Measurements from ENCODE around the gene KLF7. TPM values are rescaled to one million over a fixed set of nuclear protein-coding genes. Genes with fewer than 3 reads are reported as not detected.

The KLF7 gene
- total RNA-seq, 1 experiment from 2014 or later = 32.2 TPM

DNA sequence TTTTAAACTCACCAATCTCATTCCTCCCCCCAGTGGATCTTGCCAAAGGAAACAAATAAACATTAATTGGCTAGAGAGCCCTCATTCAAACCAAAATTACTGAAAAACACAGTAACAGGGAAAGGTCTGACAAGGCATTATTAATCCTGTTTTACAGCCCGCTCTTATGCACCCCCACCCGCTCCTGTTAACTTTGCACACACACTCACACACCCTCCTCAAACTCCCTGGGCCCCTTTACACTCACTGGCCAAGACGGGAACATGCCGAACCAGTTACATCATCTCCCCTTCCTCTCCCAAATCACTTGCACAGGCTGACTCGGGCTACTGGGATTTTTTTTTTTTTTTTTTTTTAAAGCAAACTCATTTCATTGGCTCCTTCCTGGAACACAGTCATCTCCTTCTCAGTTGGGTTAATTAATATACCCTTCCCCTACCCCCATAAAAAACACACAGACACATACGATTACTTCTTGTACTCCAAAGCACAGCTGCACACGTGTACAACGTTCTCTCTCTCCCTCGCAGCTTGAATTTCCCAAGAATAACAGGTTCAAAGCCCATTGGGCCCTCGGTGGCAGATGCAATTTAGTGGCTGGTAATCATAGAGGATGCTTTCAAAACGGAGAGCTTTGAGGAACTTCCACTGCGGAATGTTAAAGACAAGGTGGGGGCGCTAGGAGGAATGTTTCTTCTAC lies 31.8 kb downstream of the KLF7 start:
- Histone ChIP-seq H2AK5ac (ENCODE audit: insufficient read length, low read length) (peak overlapping the region; percentile 39), H2BK20ac (ENCODE audit: low read depth, low read length, poor library complexity, severe bottlenecking) (no peak overlapping the region), H2BK12ac (ENCODE audit: insufficient read length, low read depth, low read length) (no peak overlapping the region), H4K5ac (ENCODE audit: insufficient read length, low read depth, low read length) (no peak overlapping the region), H2AFZ (ENCODE audit: low read length) (no peak overlapping the region), H3K56ac (ENCODE audit: insufficient read length, low read depth, low read length) (no peak overlapping the region), H3K79me1 (ENCODE audit: insufficient read depth, low read depth, low read length, poor library complexity, severe bottlenecking) (no peaks in the 10 kb centered on the region), H3K27me3 (ENCODE audit: insufficient read depth, low read length) (no peaks in the 10 kb centered on the region), H3K18ac (ENCODE audit: insufficient read length, low read depth, low read length) (peak overlapping the region; percentile 78), H3K14ac (ENCODE audit: insufficient read depth, low read length) (peak overlapping the region; percentile 61; the same call in 1 of the 2 replicates), H3K23ac (ENCODE audit: insufficient read length, low read depth, low read length) (no peak overlapping the region), H4K91ac (ENCODE audit: insufficient read length, low read depth, low read length) (peak overlapping the region; percentile 82), H3K9ac (ENCODE audit: extremely low read depth, insufficient read length, low read length) (no peak overlapping the region), H2BK5ac (ENCODE audit: insufficient read length, low read length) (no peak overlapping the region), H3K4me1 (ENCODE audit: insufficient read depth, low read length) (peaks cover 6% of the 10 kb centered on the region; the same call in 1 of the 2 replicates), H2BK15ac (ENCODE audit: low read depth, low read length) (no peak overlapping the region), H2BK120ac (ENCODE audit: low read depth, low read length, poor library complexity, severe bottlenecking) (no peak overlapping the region), H3K4me2 (ENCODE audit: insufficient read depth, insufficient read length, low read length) (no peak overlapping the region), H3K9me3 (ENCODE audit: control insufficient read depth, low read depth, low read length) (no peaks in the 10 kb centered on the region), H3K23me2 (ENCODE audit: insufficient read length, low read depth, low read length, poor library complexity, severe bottlenecking) (no peaks in the 10 kb centered on the region), H3T11ph (ENCODE audit: low read length) (no peak overlapping the region), H3K4ac (ENCODE audit: low read depth, low read length) (no peak overlapping the region), H3K27ac (ENCODE audit: insufficient read length, low read depth, low read length) (no peak overlapping the region), H4K20me1 (ENCODE audit: control insufficient read depth, insufficient read depth, insufficient read length) (no peaks in the 10 kb centered on the region), H4K8ac (replicated peaks; ENCODE audit: insufficient read length, low read depth, low read length) (no peak overlapping the region), H3K79me2 (ENCODE audit: insufficient read depth, low read length) (peaks cover 6% of the 10 kb centered on the region; the same call in 1 of the 2 replicates)
- H3K9me3 Mint-ChIP-seq = no peaks in the 10 kb centered on the region; a peak in 2 of 5 replicates
- WGBS (ENCODE audit: extremely low coverage, insufficient read length, low lambda C conversion rate) = no CpG with 5 or more reads among the region's 13 CpGs
- DNase-seq = no peak
- no peaks in the 10 kb centered on the region for H3K27me3 Mint-ChIP-seq (ENCODE audit: low read depth)
- peaks cover 43 to 69% of the 10 kb centered on the region in 2 experiments for H3K4me1 Mint-ChIP-seq
- H3K36me3 Mint-ChIP-seq (ENCODE audit: insufficient read depth in 1 of 3, low read depth in 3 of 3) = peaks cover 11 to 25% (median 18%) of the 10 kb centered on the region in 3 experiments
- TF ChIP-seq, protein P1, sequence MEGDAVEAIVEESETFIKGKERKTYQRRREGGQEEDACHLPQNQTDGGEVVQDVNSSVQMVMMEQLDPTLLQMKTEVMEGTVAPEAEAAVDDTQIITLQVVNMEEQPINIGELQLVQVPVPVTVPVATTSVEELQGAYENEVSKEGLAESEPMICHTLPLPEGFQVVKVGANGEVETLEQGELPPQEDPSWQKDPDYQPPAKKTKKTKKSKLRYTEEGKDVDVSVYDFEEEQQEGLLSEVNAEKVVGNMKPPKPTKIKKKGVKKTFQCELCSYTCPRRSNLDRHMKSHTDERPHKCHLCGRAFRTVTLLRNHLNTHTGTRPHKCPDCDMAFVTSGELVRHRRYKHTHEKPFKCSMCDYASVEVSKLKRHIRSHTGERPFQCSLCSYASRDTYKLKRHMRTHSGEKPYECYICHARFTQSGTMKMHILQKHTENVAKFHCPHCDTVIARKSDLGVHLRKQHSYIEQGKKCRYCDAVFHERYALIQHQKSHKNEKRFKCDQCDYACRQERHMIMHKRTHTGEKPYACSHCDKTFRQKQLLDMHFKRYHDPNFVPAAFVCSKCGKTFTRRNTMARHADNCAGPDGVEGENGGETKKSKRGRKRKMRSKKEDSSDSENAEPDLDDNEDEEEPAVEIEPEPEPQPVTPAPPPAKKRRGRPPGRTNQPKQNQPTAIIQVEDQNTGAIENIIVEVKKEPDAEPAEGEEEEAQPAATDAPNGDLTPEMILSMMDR (conservative IDR thresholded peaks at IDR 0.05) = no peak
- H3K27ac Mint-ChIP-seq = peak overlapping the region; percentile 21 to 37 (median 24)
- H3K4me3 Mint-ChIP-seq = peak overlapping the region in 1 of 2 experiments; percentile 10; a peak in 2 of 5 replicates
